ENCODE data around the gene MOB2. TPM values are rescaled to one million over a fixed set of nuclear protein-coding genes. Genes with fewer than 3 reads are reported as not detected.

The MOB2 gene
- total RNA-seq, 1 experiment from 2014 or later: 22.7 TPM

DNA sequence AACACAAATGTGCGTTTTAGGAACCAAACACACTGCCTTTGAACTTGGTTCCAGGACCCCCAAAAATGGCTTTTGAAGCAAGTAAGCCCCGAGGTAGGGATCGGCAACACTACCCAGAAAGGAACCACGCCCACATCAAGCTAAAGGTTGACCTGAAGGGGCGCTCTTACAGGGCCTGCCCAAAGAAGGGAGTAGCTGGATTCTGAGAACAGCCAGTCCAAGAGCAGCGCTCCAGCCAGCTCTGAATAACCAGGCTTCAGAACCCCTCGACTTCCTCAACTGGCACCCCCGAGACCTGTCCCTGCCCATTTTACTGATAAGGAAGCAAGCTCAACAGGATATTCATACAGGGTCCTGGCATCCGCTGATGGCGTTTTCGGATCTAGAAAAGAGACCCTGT lies 18.9 kb upstream of the MOB2 start:
- H3K23ac ChIP-seq (ENCODE audit: insufficient read length, low read depth, low read length): no peak overlapping the region
- WGBS (ENCODE audit: extremely low coverage, insufficient read length, low lambda C conversion rate): no CpG with 5 or more reads among the region's 11 CpGs
- Mint-ChIP-seq H3K36me3 (ENCODE audit: insufficient read depth in 1 of 3, low read depth in 3 of 3) (no peaks in the 10 kb centered on the region; a peak in 2 of 7 replicates), H3K27ac (no peak overlapping the region; a peak in 1 of 7 replicates), H3K9me3 (no peaks in the 10 kb centered on the region; a peak in 1 of 5 replicates), H3K27me3 (ENCODE audit: low read depth) (no peaks in the 10 kb centered on the region; the same call in 1 of the 2 replicates), H3K4me3 (no peak overlapping the region), H3K4me1 (peaks cover 12 to 36% of the 10 kb centered on the region in 2 experiments)
- H2BK5ac ChIP-seq (ENCODE audit: insufficient read length, low read length): no peak overlapping the region
- H3K4me2 ChIP-seq (ENCODE audit: insufficient read depth, insufficient read length, low read length): no peak overlapping the region
- peak; percentile 67 for DNase-seq
- H3K23me2 ChIP-seq (ENCODE audit: insufficient read length, low read depth, low read length, poor library complexity, severe bottlenecking): no peaks in the 10 kb centered on the region
- H3K9me3 ChIP-seq (ENCODE audit: control insufficient read depth, low read depth, low read length): no peaks in the 10 kb centered on the region
- H2BK20ac ChIP-seq (ENCODE audit: low read depth, low read length, poor library complexity, severe bottlenecking): no peak overlapping the region
- no peak overlapping the region for H2AK5ac ChIP-seq (ENCODE audit: insufficient read length, low read length)
- no peak overlapping the region for H3K56ac ChIP-seq (ENCODE audit: insufficient read length, low read depth, low read length)
- H3K4ac ChIP-seq (ENCODE audit: low read depth, low read length): no peak overlapping the region
- H3K18ac ChIP-seq (ENCODE audit: insufficient read length, low read depth, low read length): no peak overlapping the region
- no peaks in the 10 kb centered on the region for H3K27me3 ChIP-seq (ENCODE audit: insufficient read depth, low read length)
- TF ChIP-seq CTCF (conservative IDR thresholded peaks at IDR 0.05): peak; percentile 67
- H2BK12ac ChIP-seq (ENCODE audit: insufficient read length, low read depth, low read length): no peak overlapping the region
- no peak overlapping the region for H3K27ac ChIP-seq (ENCODE audit: insufficient read length, low read depth, low read length)
- no peaks in the 10 kb centered on the region for H4K20me1 ChIP-seq (ENCODE audit: control insufficient read depth, insufficient read depth, insufficient read length)
- no peak overlapping the region for H3K14ac ChIP-seq (ENCODE audit: insufficient read depth, low read length)
- H3K9ac ChIP-seq (ENCODE audit: extremely low read depth, insufficient read length, low read length): no peak overlapping the region
- H2AFZ ChIP-seq (ENCODE audit: low read length): no peak overlapping the region
- no peaks in the 10 kb centered on the region for H3K79me1 ChIP-seq (ENCODE audit: insufficient read depth, low read depth, low read length, poor library complexity, severe bottlenecking)
- no peak overlapping the region for H3T11ph ChIP-seq (ENCODE audit: low read length)
- peaks cover 2% of the 10 kb centered on the region; the same call in 1 of the 2 replicates for H3K4me1 ChIP-seq (ENCODE audit: insufficient read depth, low read length)
- H2BK120ac ChIP-seq (ENCODE audit: low read depth, low read length, poor library complexity, severe bottlenecking): no peak overlapping the region
- no peaks in the 10 kb centered on the region; the same call in 1 of the 2 replicates for H3K79me2 ChIP-seq (ENCODE audit: insufficient read depth, low read length)
- no peak overlapping the region for H4K5ac ChIP-seq (ENCODE audit: insufficient read length, low read depth, low read length)
- H4K8ac ChIP-seq (replicated peaks; ENCODE audit: insufficient read length, low read depth, low read length): no peak overlapping the region
- H4K91ac ChIP-seq (ENCODE audit: insufficient read length, low read depth, low read length): no peak overlapping the region
- H2BK15ac ChIP-seq (ENCODE audit: low read depth, low read length): no peak overlapping the region
